IPS-NIHi11 (cell line): ENCODE data around the gene GALT.
"Not testable (repeated sequence)": the region's sequence is repeated elsewhere in the genome, so short reads cannot be mapped to it uniquely, and the experiment has no call there.

Experiments
- DNase-seq: peaks from one replicate; pipeline ENCODE4 v3.0.0; 2012; ENCODE audit warnings: mixed read lengths, low spot score

GALT gene

GRCh38 chr9:34627716-34628655 lies 18.5 kb upstream of the GALT start:
- DNase-seq = no peak

GRCh38 chr9:34628656-34629490 lies 17.6 kb upstream of the GALT start, which contains the start of gene ARID3C:
ARID3C (minus strand) TSS chr9:34629066; CDS start chr9:34628014, 1,052 bp downstream.
- DNase-seq = peak; percentile 74

DNA sequence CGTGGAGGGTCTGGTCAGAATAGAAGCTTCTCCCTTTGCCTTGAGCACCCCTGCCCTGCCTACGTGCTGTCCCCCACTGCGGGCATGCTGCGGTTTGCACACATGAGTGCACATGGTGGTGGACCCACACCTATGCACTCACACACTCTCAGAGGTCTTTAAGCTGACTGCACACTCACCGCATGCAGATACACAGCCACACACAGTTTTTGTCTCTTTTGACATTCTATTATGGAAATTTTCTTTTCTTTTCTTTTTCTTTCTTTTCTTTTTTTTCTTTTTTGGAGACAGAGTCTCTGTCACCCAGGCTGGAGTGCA lies 17.0 kb upstream of the GALT start:
- DNase-seq = no peak

GRCh38 chr9:34630402-34631154 lies 15.9 kb upstream of the GALT start:
- no peak for DNase-seq

DNA sequence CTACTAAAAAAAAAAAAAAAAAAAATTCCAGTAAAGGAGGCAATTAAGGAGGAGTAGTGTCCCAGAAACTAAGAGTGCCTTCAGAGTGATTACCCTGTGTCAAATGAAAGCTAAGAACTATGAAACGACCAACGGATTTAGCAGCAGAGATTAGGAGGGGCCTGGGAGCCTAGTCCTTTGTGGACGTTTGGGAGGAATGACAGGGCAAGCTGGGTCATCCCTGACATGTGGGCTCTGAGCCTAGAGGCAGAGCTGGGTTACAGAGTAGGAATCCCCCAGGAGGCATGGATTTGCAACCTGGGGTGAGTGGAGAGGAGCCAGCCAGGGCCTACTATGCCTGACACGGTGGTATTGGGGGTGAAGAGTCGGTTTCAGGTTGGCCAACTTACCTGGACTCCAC lies 13.3 kb upstream of the GALT start:
- no peak for DNase-seq

GRCh38 chr9:34633851-34634550 lies 12.5 kb upstream of the GALT start:
- DNase-seq = peak; percentile 85

DNA sequence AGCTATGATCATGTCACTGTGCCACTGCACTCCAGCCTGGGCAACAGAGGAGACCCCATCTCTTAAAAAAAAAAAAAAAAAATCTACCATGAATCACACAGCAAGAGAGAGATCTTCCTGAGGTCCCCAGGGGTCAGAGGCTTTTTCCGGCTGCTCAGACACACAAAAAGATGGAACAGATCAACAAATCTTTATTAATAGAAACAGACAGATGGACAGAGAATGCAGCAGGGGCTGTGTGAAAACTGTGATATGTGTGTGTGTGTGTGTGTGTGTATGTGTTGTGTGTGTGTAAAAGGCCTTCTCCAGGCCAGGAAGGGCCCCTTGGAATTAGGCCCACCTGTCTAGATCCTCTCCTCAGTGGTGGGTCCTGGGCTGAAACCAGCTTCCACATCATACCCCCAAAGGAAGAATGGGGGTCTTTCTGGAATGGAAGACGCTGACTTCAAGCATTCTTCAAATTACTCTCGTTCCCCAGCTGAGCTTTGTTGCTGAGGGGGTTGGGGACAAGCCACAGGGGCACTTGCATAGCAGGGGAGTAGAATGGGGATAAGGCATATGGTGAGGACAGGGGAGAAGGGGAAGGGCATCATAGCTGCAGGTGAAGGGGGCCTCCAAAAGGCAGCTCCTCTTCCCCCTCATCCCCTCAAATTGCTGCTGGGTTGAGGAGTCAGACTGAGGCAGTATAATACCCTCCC lies 11.8 kb upstream of the GALT start:
- no peak for DNase-seq

DNA sequence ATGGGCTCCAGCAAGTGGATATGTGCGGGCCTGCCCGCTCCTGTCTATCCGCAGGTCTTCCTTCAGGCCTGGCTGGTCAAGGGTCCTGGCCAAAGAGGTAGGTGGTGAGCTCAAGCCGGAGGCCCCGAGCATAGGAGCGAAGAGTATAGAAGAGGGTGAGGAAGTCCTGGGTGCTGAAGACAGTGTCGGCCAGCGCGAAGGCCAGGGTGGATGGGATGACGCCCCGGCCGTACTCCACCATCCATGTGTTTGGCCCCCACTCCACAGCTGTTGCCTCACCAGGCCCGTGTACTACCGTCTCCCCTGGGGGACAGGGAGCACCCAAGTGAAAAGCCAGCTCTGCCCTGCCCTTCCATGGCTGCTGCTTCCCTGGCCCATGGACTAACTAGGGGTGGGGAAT lies 10.9 kb upstream of the GALT start:
- DNase-seq = no peak

DNA sequence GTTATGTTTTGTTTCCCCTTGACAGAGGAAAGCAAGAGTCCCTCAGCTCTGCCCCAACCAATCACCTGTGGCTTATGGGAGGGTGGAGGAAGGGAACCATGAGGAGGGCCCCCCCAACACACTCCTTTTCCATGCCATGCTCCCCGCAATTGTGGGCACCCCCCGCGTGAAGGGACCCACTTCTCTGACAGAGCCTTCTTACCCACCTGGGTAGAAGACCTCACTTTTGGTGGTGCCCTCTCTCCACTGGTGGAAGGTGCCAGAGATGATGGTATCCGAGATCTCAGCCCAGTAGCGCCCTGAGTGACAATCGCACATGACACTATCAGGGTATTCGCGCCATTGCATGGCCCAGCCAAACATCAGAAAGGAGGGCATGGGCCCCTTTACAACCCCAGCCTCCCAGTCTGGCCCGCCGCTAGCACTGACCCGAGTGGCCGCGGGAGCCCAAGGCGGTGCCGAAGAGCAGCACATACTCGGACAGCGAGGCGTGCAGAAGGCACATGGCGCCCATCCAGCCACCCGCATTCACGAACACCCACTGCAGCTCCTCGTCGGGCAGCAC lies 9.6 kb upstream of the GALT start:
- no peak for DNase-seq

GRCh38 chr9:34637356-34638137 lies 8.9 kb upstream of the GALT start, which contains the start of gene SIGMAR1:
SIGMAR1 (minus strand) TSS chr9:34637787; CDS start chr9:34637697, 90 bp downstream.
- peak; percentile 95 for DNase-seq

GRCh38 chr9:34638138-34638445 lies 8.4 kb upstream of the GALT start:
- DNase-seq = no peak

- not testable (repeated sequence) for DNase-seq
These were observed 7.2 kb upstream of the GALT start for GRCh38 chr9:34639322-34639721.

DNA sequence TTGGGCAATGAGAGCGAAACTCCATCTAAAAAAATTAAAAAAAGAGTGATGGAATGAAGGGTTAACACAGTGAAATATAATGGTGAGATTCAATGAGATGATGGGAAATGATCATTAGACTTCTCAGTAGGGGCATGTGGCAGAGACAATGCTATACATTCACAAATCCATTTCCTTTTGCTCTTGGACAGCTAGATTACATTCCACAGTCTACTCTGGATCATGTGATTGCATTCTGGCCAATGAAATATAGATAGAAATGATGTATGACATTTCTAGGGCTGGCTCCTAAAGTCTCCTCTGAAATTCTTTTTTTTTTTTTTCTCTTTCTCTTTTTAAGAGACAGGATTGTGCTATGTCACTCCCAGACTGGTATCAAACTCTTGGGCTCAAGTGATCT lies 3.8 kb upstream of the GALT start:
- no peak for DNase-seq

DNA sequence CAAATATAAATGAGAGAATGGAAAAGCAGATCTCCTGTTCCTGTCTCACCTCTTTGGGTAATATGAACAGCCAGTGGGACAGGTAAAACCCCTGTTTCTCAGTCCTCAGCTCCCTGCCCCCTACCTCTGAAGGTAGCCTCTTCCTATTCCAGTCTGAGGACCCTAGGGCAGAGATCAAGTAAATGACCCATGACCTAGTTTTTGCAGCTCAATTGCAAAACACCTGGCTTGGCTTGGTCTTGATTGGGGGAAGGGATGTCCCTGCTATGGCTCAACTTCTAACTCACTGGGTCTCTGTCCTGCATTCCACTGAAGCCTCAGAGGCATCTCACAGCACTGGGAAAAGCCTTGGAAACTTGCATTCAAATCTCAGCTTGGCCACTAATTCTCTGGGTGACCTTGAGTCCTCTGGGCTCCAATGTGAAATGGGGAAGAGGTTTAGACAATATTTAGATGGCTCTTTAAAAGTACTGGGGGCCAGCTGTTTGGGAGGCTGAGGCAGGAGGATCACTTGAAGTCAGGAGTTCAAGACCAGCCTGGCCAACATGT lies 1.6 kb upstream of the GALT start:
- no peak for DNase-seq

DNA sequence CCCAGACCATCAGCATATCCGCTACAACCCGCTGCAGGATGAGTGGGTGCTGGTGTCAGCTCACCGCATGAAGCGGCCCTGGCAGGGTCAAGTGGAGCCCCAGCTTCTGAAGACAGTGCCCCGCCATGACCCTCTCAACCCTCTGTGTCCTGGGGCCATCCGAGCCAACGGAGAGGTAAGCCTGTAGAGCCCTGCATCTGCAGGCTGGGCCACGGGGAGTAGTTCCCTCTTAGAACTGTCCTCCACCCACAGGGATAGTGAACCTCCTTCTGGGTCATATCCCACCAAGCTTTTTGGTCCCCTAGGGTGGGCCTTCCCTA lies 569 bp downstream of the GALT start:
- DNase-seq = no peak

DNA sequence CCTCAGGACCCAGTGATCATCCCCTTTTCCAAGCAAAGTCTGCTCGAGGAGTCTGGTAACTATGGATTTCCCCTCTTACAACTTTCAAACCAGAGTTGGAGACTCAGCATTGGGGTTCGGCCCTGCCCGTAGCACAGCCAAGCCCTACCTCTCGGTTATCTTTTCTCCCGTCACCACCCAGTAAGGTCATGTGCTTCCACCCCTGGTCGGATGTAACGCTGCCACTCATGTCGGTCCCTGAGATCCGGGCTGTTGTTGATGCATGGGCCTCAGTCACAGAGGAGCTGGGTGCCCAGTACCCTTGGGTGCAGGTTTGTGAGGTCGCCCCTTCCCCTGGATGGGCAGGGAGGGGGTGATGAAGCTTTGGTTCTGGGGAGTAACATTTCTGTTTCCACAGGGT lies 1.2 kb downstream of the GALT start:
- no peak for DNase-seq

- DNase-seq = no peak
These were observed 2.2 kb downstream of the GALT start for GRCh38 chr9:34648673-34649072.

DNA sequence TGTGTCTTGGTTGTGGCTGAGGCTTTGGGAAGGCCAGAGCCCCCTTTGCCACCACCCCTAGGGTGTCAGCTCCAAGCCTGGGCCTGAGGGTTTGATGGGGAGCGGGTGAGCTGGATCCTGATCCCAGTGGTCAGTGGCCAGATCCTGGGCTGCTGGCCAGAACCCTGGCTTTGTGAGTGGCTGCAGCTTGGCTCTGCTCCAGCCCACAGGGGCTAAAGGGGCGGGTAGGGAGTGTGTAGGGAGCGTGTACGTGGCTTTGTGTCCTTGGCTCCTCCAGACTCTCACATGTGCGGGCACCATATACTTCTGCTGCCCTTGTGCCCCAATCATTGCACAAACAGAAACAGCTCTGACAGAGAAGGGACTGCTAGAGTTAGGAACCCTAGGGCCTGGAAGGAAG lies 4.3 kb downstream of the GALT start:
- no peak for DNase-seq

GRCh38 chr9:34651321-34651720 lies 4.8 kb downstream of the GALT start:
- no peak for DNase-seq
